ENCODE data around the gene TUT1. TPM values are rescaled to one million over a fixed set of nuclear protein-coding genes. Genes with fewer than 3 reads are reported as not detected.

Gene TUT1
- total and polyA plus RNA-seq, 9 donors, result 5.9 to 27.3 (median 18.3) TPM

GRCh38 chr11:62601122-62601371 lies 9.7 kb upstream of the TUT1 start:
- DNase-seq, result peak in 3 of 5 donors; percentile 60 to 75 (median 75)
- WGBS, 3 donors, result 1% methylated on average over 21 to 30 of the region's 30 CpGs
- Histone ChIP-seq H3K9me3 (no peaks in the 10 kb centered on the region), H3K27me3 (no peaks in the 10 kb centered on the region), H3K4me3 (peak overlapping the region; percentile 81), H3K36me3 (no peaks in the 10 kb centered on the region), H3K4me1 (ENCODE audit: insufficient read depth) (peaks cover 9% of the 10 kb centered on the region), H3K27ac (peak overlapping the region; percentile 91 to 95)
- no peak for TF ChIP-seq EP300 (IDR thresholded peaks at IDR 0.05)
- no peak for TF ChIP-seq POLR2A (IDR thresholded peaks at IDR 0.05)
- no peak for TF ChIP-seq CTCF (IDR thresholded peaks at IDR 0.05)
- intact Hi-C loops (cut with DNase I), result no loop called here

GRCh38 chr11:62600367-62601121 lies 9.2 kb upstream of the TUT1 start:
- TF ChIP-seq POLR2A (IDR thresholded peaks at IDR 0.05), result no peak
- intact Hi-C loops (cut with DNase I), result no loop called here
- no peaks in the 10 kb centered on the region for H3K36me3 ChIP-seq
- peak overlapping the region; percentile 81 for H3K4me3 ChIP-seq
- H3K27ac ChIP-seq, result peak overlapping the region; percentile 91 to 95
- no peaks in the 10 kb centered on the region for H3K27me3 ChIP-seq
- H3K9me3 ChIP-seq, result no peaks in the 10 kb centered on the region
- WGBS, 3 donors, result 1% methylated on average over 26 of the region's 26 CpGs
- H3K4me1 ChIP-seq (ENCODE audit: insufficient read depth), result peaks cover 9% of the 10 kb centered on the region
- no peak for DNase-seq

- H3K27ac ChIP-seq, result peak overlapping the region in 1 of 2 donors; percentile 63
Measured at GRCh38 chr11:62599901-62600300, 8.6 kb upstream of the TUT1 start.

GRCh38 chr11:62599069-62599696 lies 7.9 kb upstream of the TUT1 start:
- TF ChIP-seq CTCF (IDR thresholded peaks at IDR 0.05) (no peak), EP300 (IDR thresholded peaks at IDR 0.05) (no peak), POLR2A (IDR thresholded peaks at IDR 0.05) (no peak)
- Histone ChIP-seq H3K27me3 (no peaks in the 10 kb centered on the region), H3K9me3 (no peaks in the 10 kb centered on the region), H3K4me3 (no peak overlapping the region), H3K4me1 (ENCODE audit: insufficient read depth) (peaks cover 9% of the 10 kb centered on the region), H3K27ac (peak overlapping the region in 1 of 2 donors; percentile 63), H3K36me3 (no peaks in the 10 kb centered on the region)
- DNase-seq, result peak; percentile 93 to 96 (median 96)
- 25 to 29% (median 27%) methylated on average over 7 of the region's 7 CpGs for WGBS, 3 donors
- intact Hi-C loops (cut with DNase I), result loop anchor here in 1 of 4 donors (10.0 kb wide), 1 partner anchor 96 kb away; no protein-coding TSS in a partner anchor

More at GRCh38 chr11:62599901-62600300, 8.6 kb upstream of the TUT1 start:
- H3K36me3 ChIP-seq, result no peaks in the 10 kb centered on the region
- peaks cover 9% of the 10 kb centered on the region for H3K4me1 ChIP-seq (ENCODE audit: insufficient read depth)
- DNase-seq, result no peak
- no peaks in the 10 kb centered on the region for H3K27me3 ChIP-seq
- H3K9me3 ChIP-seq, result no peaks in the 10 kb centered on the region
- TF ChIP-seq POLR2A (IDR thresholded peaks at IDR 0.05) (no peak), EP300 (IDR thresholded peaks at IDR 0.05) (no peak), CTCF (IDR thresholded peaks at IDR 0.05) (no peak)
- 11 to 22% (median 18%) methylated on average over 5 of the region's 5 CpGs for WGBS, 3 donors
- intact Hi-C loops (cut with DNase I), result loop anchor here in 1 of 4 donors (10.0 kb wide), 1 partner anchor 95 kb away; no protein-coding TSS in a partner anchor
- H3K4me3 ChIP-seq, result peak overlapping the region; percentile 81

GRCh38 chr11:62595124-62595523 lies 3.8 kb upstream of the TUT1 start:
- peaks cover 8% of the 10 kb centered on the region for H3K4me1 ChIP-seq (ENCODE audit: insufficient read depth)
- intact Hi-C loops (cut with DNase I), result loop anchor here in 1 of 4 donors (10.0 kb wide), 1 partner anchor 100 kb away; no protein-coding TSS in a partner anchor
- no peak overlapping the region for H3K4me3 ChIP-seq
- WGBS, 3 donors, result 73 to 87% (median 76%) methylated on average over 8 of the region's 8 CpGs
- no peaks in the 10 kb centered on the region for H3K9me3 ChIP-seq
- H3K27ac ChIP-seq, result no peak overlapping the region
- DNase-seq, result no peak
- TF ChIP-seq EP300 (IDR thresholded peaks at IDR 0.05), result no peak
- no peak for TF ChIP-seq CTCF (IDR thresholded peaks at IDR 0.05)
- TF ChIP-seq POLR2A (IDR thresholded peaks at IDR 0.05), result no peak
- no peaks in the 10 kb centered on the region for H3K27me3 ChIP-seq
- no peaks in the 10 kb centered on the region for H3K36me3 ChIP-seq
